ENCODE results near the gene CACNA2D1.

DNA sequence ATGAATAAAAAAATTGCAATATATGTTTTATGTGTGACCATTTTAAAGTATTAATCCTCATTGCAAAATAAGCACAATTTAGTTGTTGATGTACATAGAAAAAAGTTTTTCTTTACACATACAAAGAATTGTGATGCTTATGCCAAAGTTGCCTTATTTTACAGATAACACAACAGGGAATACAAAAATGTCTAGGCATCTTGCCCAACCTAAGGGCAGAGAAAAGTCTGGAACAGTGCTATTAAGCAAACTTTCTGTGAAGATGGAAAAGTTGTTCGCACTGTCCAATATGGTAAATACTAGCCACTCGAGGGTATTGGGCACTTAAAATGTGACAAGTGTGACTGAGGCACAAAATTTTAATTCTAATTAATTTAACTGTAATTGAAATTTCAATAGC lies 483.6 kb downstream of the CACNA2D1 start:
- TF ChIP-seq GLIS3 (CRISPR knock-in tag; IDR thresholded peaks at IDR 0.05) (no peak), ZNF8 (CRISPR knock-in tag; IDR thresholded peaks at IDR 0.05) (no peak), ZNF565 (CRISPR knock-in tag; conservative IDR thresholded peaks at IDR 0.05; ENCODE audit: low read depth) (no peak), CSDC2 (CRISPR knock-in tag; IDR thresholded peaks at IDR 0.05) (no peak), SNAI2 (CRISPR knock-in tag; IDR thresholded peaks at IDR 0.05) (no peak), PPARA (CRISPR knock-in tag; IDR thresholded peaks at IDR 0.05; ENCODE audit: borderline replicate concordance) (no peak), BACH2 (CRISPR knock-in tag; IDR thresholded peaks at IDR 0.05; ENCODE audit: borderline replicate concordance) (no peak)
- TF ChIP-seq, protein P1, sequence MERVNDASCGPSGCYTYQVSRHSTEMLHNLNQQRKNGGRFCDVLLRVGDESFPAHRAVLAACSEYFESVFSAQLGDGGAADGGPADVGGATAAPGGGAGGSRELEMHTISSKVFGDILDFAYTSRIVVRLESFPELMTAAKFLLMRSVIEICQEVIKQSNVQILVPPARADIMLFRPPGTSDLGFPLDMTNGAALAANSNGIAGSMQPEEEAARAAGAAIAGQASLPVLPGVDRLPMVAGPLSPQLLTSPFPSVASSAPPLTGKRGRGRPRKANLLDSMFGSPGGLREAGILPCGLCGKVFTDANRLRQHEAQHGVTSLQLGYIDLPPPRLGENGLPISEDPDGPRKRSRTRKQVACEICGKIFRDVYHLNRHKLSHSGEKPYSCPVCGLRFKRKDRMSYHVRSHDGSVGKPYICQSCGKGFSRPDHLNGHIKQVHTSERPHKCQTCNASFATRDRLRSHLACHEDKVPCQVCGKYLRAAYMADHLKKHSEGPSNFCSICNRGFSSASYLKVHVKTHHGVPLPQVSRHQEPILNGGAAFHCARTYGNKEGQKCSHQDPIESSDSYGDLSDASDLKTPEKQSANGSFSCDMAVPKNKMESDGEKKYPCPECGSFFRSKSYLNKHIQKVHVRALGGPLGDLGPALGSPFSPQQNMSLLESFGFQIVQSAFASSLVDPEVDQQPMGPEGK (CRISPR knock-in tag; IDR thresholded peaks at IDR 0.05; ENCODE audit: borderline replicate concordance): no peak
- TF ChIP-seq, protein P2, sequence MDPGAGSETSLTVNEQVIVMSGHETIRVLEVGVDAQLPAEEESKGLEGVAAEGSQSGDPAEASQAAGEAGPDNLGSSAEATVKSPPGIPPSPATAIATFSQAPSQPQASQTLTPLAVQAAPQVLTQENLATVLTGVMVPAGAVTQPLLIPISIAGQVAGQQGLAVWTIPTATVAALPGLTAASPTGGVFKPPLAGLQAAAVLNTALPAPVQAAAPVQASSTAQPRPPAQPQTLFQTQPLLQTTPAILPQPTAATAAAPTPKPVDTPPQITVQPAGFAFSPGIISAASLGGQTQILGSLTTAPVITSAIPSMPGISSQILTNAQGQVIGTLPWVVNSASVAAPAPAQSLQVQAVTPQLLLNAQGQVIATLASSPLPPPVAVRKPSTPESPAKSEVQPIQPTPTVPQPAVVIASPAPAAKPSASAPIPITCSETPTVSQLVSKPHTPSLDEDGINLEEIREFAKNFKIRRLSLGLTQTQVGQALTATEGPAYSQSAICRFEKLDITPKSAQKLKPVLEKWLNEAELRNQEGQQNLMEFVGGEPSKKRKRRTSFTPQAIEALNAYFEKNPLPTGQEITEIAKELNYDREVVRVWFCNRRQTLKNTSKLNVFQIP (CRISPR knock-in tag; IDR thresholded peaks at IDR 0.05; ENCODE audit: borderline replicate concordance, low read depth): no peak
- TF ChIP-seq, protein P3, sequence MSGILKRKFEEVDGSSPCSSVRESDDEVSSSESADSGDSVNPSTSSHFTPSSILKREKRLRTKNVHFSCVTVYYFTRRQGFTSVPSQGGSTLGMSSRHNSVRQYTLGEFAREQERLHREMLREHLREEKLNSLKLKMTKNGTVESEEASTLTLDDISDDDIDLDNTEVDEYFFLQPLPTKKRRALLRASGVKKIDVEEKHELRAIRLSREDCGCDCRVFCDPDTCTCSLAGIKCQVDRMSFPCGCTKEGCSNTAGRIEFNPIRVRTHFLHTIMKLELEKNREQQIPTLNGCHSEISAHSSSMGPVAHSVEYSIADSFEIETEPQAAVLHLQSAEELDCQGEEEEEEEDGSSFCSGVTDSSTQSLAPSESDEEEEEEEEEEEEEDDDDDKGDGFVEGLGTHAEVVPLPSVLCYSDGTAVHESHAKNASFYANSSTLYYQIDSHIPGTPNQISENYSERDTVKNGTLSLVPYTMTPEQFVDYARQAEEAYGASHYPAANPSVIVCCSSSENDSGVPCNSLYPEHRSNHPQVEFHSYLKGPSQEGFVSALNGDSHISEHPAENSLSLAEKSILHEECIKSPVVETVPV (CRISPR knock-in tag; IDR thresholded peaks at IDR 0.05): no peak

Data from SK-N-SH treated with all-trans-retinoic acid at 6 μM for 48 hours (cell line).